ENCODE measurements around the gene TMEM168.
"Not testable (repeated sequence)": the region's sequence is repeated elsewhere in the genome, so short reads cannot be mapped to it uniquely, and the experiment has no call there.

The TMEM168 gene

DNA sequence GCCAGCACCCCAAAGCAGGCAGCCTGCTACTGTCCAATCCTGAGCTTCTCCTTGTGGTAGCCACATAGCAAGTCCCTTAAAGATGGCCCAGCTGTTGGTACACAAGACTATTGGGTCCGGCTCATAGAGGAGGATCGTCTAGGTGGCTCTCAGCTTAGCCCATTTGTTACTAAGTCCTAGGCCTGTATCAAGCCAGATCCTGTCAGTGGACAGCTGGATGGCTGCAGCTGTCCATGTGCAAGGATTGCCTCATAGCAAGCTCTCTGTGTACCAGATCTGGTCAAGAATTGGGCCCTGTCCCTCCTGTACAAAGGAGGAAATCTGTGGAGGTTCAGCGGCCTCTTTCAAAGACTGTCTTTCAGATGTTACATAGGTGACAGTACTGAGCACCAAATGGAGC is 12.2 kb upstream of the TMEM168 start:
- Histone ChIP-seq H3K9me3 (replicated peaks in 1 of 11) (no peaks in the 10 kb centered on the region), H3K4me1 (no peaks in the 10 kb centered on the region), H3K9ac (no peak overlapping the region), H3K4me3 (no peak overlapping the region), H3K4me2 (no peak overlapping the region), H3K27ac (no peak overlapping the region), H3K27me3 (no peaks in the 10 kb centered on the region), H3K36me3 (no peaks in the 10 kb centered on the region), H4K20me1 (no peaks in the 10 kb centered on the region)
- TF ChIP-seq Cebpa-rat (IDR thresholded peaks at IDR 0.05) = no peak

DNA sequence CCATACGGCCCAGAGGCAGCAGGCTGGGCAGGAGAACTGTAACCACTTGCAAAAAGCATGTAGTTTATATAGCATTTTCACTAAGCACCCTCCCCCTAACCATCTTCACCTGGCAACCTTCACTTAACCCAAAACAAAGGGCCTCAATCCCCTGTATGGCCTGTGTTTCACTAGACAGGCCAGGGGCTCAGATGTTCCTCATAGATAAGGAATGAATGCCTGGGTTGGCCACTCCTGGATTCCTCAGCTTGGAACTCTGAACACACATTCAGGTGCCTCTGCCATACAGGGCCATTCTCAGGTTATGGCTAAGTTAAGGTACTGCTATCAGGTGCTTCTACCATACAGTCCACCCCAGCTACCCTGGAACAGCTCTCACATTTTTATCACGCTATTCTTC is 10.3 kb upstream of the TMEM168 start:
- Histone ChIP-seq H3K4me3 (no peak overlapping the region), H3K4me1 (no peaks in the 10 kb centered on the region), H3K36me3 (no peaks in the 10 kb centered on the region), H3K4me2 (no peak overlapping the region), H4K20me1 (no peaks in the 10 kb centered on the region), H3K9me3 (replicated peaks in 1 of 11) (no peaks in the 10 kb centered on the region), H3K27me3 (no peaks in the 10 kb centered on the region), H3K27ac (no peak overlapping the region), H3K9ac (no peak overlapping the region)
- TF ChIP-seq Cebpa-rat (IDR thresholded peaks at IDR 0.05) = no peak

DNA sequence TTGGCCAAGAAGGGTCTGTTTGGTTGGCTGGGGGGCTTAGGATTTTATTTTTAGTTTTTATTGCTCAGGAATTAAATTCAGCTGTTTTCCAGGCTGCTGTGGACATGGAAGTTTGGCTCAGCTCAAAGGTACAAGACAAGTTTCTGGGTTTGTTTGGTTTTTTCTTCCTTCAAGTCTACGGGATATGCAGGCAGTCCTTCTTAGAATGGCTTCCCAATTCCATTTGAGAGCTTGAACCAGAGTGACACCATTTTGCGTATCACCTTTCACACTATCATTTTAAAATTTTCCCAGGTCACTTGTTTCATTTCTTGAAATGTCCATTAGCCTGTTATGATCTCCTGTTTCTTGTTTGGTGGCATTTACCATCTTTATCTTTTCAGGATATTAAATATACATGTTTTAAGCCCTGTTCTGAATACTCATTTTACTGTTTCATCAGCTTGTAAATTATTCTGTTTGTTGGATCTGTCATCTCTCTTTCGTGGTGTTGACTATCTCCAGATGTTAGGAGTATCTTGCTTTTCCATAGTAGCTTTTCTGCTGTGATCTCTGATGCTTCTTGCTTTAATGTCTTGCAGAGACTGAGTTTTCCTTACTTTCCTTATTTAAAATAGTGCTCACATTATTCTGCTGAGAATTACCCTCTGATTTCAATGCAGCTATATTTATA is 9.4 kb upstream of the TMEM168 start:
- Histone ChIP-seq H3K9me3 (replicated peaks in 1 of 11) (no peaks in the 10 kb centered on the region), H3K4me3 (no peak overlapping the region), H3K4me2 (no peak overlapping the region), H3K9ac (no peak overlapping the region), H4K20me1 (no peaks in the 10 kb centered on the region), H3K36me3 (no peaks in the 10 kb centered on the region), H3K27me3 (no peaks in the 10 kb centered on the region), H3K4me1 (no peaks in the 10 kb centered on the region), H3K27ac (no peak overlapping the region)
- TF ChIP-seq Cebpa-rat (IDR thresholded peaks at IDR 0.05) = no peak

DNA sequence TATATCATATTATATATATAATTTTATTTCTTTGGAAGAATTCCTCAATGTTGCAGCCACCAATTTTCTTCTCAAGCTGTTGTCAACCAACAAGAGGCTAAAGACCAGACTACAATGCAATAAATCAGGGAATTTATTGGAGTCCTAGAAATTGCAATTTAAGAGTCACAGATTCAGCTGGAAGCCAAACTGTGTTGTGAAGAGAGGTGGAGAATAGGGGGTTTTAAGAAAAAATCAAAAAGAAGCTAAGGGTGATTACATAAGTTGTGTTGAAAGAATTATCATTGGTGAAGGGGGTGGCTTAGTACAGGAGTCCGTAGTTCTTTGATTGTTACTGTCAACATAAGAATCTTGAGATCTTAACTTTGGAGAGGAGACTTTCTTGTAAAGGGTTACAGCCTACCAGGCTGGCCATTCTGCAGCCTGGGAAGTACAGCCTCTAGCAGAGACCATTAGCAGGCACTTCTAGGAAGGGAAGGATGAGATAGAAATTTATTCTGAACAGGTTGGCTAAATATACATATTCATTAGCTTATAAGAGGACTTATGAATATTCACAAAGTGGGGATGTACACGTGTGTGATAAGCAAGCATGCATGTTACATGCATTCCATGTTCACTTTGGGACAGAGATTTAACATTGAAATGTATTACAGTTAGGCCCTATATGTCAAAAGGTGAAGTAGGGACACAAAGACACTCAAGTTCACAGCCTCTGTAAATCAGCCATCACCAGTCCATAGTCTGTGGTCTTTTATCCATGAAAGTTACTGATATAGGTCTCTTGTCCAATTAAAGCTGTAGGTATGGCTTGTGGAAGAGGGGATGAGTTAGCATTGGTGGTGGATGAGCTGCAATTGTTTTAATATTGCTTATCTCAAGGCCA is 8.3 kb upstream of the TMEM168 start:
- Histone ChIP-seq H3K27me3 (no peaks in the 10 kb centered on the region), H3K4me3 (no peak overlapping the region), H3K9ac (no peak overlapping the region), H3K9me3 (replicated peaks in 1 of 11) (no peaks in the 10 kb centered on the region), H3K4me2 (no peak overlapping the region), H3K4me1 (no peaks in the 10 kb centered on the region), H3K36me3 (no peaks in the 10 kb centered on the region), H3K27ac (no peak overlapping the region), H4K20me1 (no peaks in the 10 kb centered on the region)
- TF ChIP-seq Cebpa-rat (IDR thresholded peaks at IDR 0.05) = no peak

DNA sequence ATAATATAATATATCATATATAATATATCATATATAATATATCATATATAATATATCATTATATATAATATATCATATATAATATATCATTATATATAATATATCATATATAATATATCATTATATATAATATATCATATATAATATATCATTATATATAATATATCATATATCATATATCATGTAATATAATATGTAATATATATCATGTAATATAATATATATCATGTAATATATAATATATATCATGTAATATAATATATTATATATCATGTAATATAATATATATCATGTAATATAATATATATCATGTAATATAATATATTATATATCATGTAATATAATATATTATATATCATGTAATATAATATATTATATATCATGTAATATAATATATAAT is 6.4 kb upstream of the TMEM168 start:
- not testable (repeated sequence) for H3K36me3 ChIP-seq; H3K9me3 ChIP-seq (replicated peaks in 1 of 11); H3K4me3 ChIP-seq; H3K4me1 ChIP-seq; H4K20me1 ChIP-seq; H3K9ac ChIP-seq; H3K4me2 ChIP-seq; H3K27ac ChIP-seq; H3K27me3 ChIP-seq

DNA sequence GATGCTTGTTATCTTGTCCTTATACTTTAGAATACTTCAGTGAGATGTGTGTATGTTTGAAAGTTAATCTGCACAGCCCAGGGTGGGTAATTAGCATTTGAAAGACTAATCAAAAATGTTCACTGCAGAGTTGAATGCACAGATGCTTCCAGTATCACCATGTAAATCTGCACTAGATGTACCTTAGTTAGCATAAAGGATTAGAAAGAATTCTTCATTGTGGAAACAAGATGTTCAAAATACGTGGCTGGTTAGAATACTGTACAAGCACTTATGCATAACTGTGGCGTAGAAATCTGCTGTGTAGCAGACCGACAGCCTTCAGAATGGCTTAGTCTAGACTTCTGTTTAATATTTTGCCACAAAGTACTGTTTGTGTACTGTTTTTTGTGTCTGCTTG is 2.2 kb upstream of the TMEM168 start:
- H3K36me3 ChIP-seq = no peaks in the 10 kb centered on the region; a peak in 1 of 22 replicates
- H3K4me3 ChIP-seq = no peak overlapping the region
- no peak overlapping the region for H3K4me2 ChIP-seq
- H3K27me3 ChIP-seq = peaks cover 0 to 12% (median 4%) of the 10 kb centered on the region in 11 experiments; a peak in 6 of 22 replicates
- H4K20me1 ChIP-seq = no peaks in the 10 kb centered on the region
- H3K9ac ChIP-seq = no peak overlapping the region
- H3K4me1 ChIP-seq = peaks cover 11 to 20% (median 15%) of the 10 kb centered on the region in 10 experiments
- no peak overlapping the region for H3K27ac ChIP-seq
- H3K9me3 ChIP-seq (replicated peaks in 1 of 11) = no peaks in the 10 kb centered on the region
- TF ChIP-seq Cebpa-rat (IDR thresholded peaks at IDR 0.05) = no peak

DNA sequence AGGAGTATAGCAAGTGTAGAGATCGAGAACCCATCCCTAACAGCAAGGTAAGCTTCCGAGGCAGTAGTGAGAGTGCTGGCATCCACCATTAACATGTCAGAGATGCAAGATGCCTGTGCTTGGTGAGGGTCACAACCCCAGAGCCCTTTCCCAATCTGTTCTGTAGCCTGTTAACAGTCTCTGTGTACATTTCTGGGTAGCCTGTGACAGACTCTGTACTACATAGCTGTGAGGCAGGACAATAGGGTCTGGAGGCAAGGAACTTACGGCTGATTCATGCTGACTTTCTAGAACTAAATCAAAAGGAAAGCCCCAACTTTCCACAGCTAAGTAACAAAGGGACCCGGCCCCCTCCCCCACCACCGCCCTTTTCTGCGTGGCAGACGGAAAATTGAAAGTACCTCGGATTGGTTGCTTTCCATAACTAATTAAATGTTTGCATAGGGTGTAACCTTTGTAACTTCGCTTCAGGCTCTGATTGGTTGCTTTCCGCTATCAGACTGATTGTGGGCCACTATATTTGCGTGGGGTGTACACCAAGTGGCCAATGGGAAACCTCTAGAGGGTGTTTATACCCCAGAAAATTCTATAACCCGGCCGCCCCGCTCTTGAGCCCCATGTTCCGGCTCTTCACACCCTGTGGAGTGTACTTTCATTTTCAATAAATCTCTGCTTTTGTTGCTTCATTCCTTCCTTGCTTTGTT is 1.4 kb upstream of the TMEM168 start:
- no peak overlapping the region for H3K27ac ChIP-seq

DNA sequence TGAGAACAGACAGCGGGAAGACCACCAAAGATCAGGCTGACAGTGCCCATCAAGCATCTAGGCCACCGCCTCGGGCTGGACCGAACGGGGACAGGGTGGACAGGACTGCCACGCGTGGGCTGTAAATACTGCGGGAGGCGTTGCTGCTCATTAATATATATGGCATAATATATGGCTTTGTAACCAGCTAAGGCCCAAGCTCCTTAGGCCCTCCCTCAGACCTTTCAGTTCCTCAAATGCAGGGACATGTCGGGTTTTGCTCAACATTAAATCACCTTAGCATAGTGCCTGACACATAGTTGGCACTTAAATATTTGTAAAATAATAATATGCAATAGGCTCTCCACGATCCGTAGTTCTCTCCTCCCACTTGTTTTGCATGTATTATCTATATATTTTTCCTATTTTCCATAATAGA is 402 bp upstream of the TMEM168 start:
- H3K9me3 ChIP-seq (replicated peaks in 1 of 11) = no peaks in the 10 kb centered on the region
- H4K20me1 ChIP-seq = no peaks in the 10 kb centered on the region
- peaks cover 0 to 12% (median 4%) of the 10 kb centered on the region in 11 experiments; a peak in 6 of 22 replicates for H3K27me3 ChIP-seq
- H3K9ac ChIP-seq = peak overlapping the region; percentile 86 to 96 (median 90)
- H3K27ac ChIP-seq = peak overlapping the region; percentile 86 to 98 (median 91)
- peak overlapping the region; percentile 67 to 83 (median 74) for H3K4me3 ChIP-seq
- peaks cover 11 to 20% (median 15%) of the 10 kb centered on the region in 10 experiments for H3K4me1 ChIP-seq
- H3K4me2 ChIP-seq = peak overlapping the region; percentile 68 to 85 (median 80)
- no peaks in the 10 kb centered on the region; a peak in 1 of 22 replicates for H3K36me3 ChIP-seq
- TF ChIP-seq Cebpa-rat (IDR thresholded peaks at IDR 0.05) = no peak

More for the DNA sequence above, 1.4 kb upstream of the TMEM168 start:
- TF ChIP-seq Cebpa-rat (IDR thresholded peaks at IDR 0.05) = no peak
- Histone ChIP-seq H3K9me3 (replicated peaks in 1 of 11) (no peaks in the 10 kb centered on the region), H3K4me3 (no peak overlapping the region), H3K4me1 (peaks cover 11 to 20% (median 15%) of the 10 kb centered on the region in 10 experiments), H3K36me3 (no peaks in the 10 kb centered on the region; a peak in 1 of 22 replicates), H4K20me1 (no peaks in the 10 kb centered on the region), H3K9ac (no peak overlapping the region), H3K4me2 (no peak overlapping the region), H3K27me3 (peaks cover 0 to 12% (median 4%) of the 10 kb centered on the region in 11 experiments; a peak in 6 of 22 replicates)

DNA sequence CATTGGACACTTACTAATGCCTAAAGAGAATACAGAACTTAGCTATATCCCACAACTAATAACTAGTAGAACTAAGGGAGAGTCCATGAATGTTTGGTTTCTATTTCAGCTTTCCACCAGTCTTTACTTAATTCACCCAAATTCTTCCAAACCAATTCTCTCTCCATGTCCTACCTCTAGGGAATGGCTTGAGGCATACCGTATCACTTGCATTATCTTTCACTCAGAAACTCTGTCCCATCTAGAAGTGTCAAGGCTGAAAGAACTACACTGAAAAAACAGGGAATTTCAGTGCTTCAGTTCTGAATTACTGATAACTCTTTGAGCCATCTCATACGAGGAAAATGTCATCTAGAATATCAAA is 758 bp downstream of the TMEM168 start:
- H3K27ac ChIP-seq = peak overlapping the region; percentile 86 to 98 (median 91)

More for the DNA sequence above, 758 bp downstream of the TMEM168 start:
- TF ChIP-seq Cebpa-rat (IDR thresholded peaks at IDR 0.05) = no peak
- H3K27me3 ChIP-seq = peaks cover 0 to 12% (median 4%) of the 10 kb centered on the region in 11 experiments; a peak in 6 of 22 replicates
- H3K4me1 ChIP-seq = peaks cover 11 to 20% (median 15%) of the 10 kb centered on the region in 10 experiments
- H3K9ac ChIP-seq = peak overlapping the region; percentile 86 to 96 (median 90)
- no peaks in the 10 kb centered on the region for H3K9me3 ChIP-seq (replicated peaks in 1 of 11)
- no peaks in the 10 kb centered on the region for H4K20me1 ChIP-seq
- peaks cover 0 to 3% (median 2%) of the 10 kb centered on the region in 11 experiments; a peak in 11 of 22 replicates for H3K36me3 ChIP-seq
- H3K4me2 ChIP-seq = peak overlapping the region; percentile 68 to 85 (median 80)
- H3K4me3 ChIP-seq = peak overlapping the region; percentile 67 to 83 (median 74)

Measured in BLaER1 treated with 17β-estradiol and CSF1 and Interleukin-3, amounts not matched to agents 10 nM and 100 nM (cell line).